HEK293T (cell line): Measurements from ENCODE around the gene TNS2.

Experiments
- CTCF ChIA-PET: fragments of 350-600 bp; formaldehyde crosslinking; extraction: SDS; loops from one replicate; lab custom pipeline; 2021; ENCODE audit warnings: antibody characterized with exemption, inconsistent platforms; lab: Yijun Ruan, JAX
- POLR2A ChIA-PET: fragments of 350-600 bp; formaldehyde crosslinking; extraction: SDS; loops from one replicate; lab custom pipeline; 2020; ENCODE audit warnings: antibody characterized with exemption, inconsistent platforms; lab: Yijun Ruan, JAX
- DNase-seq: peaks from one replicate; pipeline ENCODE4 v3.0.0; 2012; ENCODE audit warnings: mixed read lengths; ENCODE audit errors: extremely low spot score
- ARNT ChIP-seq: fragments of 450-650 bp; IDR thresholded peaks from 2 replicates; pipeline ENCODE4 v1.6.1; 2017; ENCODE audit warnings: mild to moderate bottlenecking
- BHLHE40 ChIP-seq: fragments of 450-650 bp; IDR thresholded peaks from 2 replicates; pipeline ENCODE4 v1.6.1; 2016; ENCODE audit warnings: mild to moderate bottlenecking, moderate library complexity, borderline replicate concordance
- CTBP1 ChIP-seq: fragments of 450-650 bp; IDR thresholded peaks from 2 replicates; pipeline ENCODE4 v1.6.1; 2016; ENCODE audit warnings: borderline replicate concordance
- ELF4 ChIP-seq: fragments of 450-650 bp; IDR thresholded peaks from 2 replicates; pipeline ENCODE4 v1.6.1; 2017; ENCODE audit warnings: antibody characterized with exemption
- FOXA1 ChIP-seq: fragments of 450-650 bp; IDR thresholded peaks from 2 replicates; pipeline ENCODE4 v1.6.1; 2016; ENCODE audit warnings: mild to moderate bottlenecking
- FOXK2 ChIP-seq: fragments of 450-650 bp; IDR thresholded peaks from 2 replicates; pipeline ENCODE4 v1.6.1; 2016; ENCODE audit warnings: mild to moderate bottlenecking
- FOXM1 ChIP-seq: fragments of 450-650 bp; IDR thresholded peaks from 2 replicates; pipeline ENCODE4 v1.6.1; 2017; ENCODE audit warnings: mild to moderate bottlenecking, borderline replicate concordance
- HDGF ChIP-seq: fragments of 450-650 bp; IDR thresholded peaks from 2 replicates; pipeline ENCODE4 v1.6.1; 2017; ENCODE audit warnings: antibody characterized with exemption, borderline replicate concordance
- L3MBTL2 ChIP-seq: fragments of 450-650 bp; conservative IDR thresholded peaks from 2 replicates; pipeline ENCODE4 v1.6.1; 2016; ENCODE audit warnings: mild to moderate bottlenecking
- LEF1 ChIP-seq: fragments of 450-650 bp; IDR thresholded peaks from 2 replicates; pipeline ENCODE4 v1.6.1; 2017; ENCODE audit warnings: mild to moderate bottlenecking, borderline replicate concordance
- NFRKB ChIP-seq: fragments of 450-650 bp; IDR thresholded peaks from 2 replicates; pipeline ENCODE4 v1.6.1; 2016; ENCODE audit warnings: mild to moderate bottlenecking, moderate library complexity
- SP1 ChIP-seq: fragments of 450-650 bp; IDR thresholded peaks from 2 replicates; pipeline ENCODE4 v1.6.1; 2017
- SUZ12 ChIP-seq: fragments of 450-650 bp; IDR thresholded peaks from 2 replicates; pipeline ENCODE4 v1.6.1; 2016; ENCODE audit warnings: mild to moderate bottlenecking
- TARDBP ChIP-seq: fragments of 450-650 bp; IDR thresholded peaks from 2 replicates; pipeline ENCODE4 v1.6.1; 2016
- ZNF384 ChIP-seq: fragments of 450-650 bp; IDR thresholded peaks from 2 replicates; pipeline ENCODE4 v1.6.1; 2016
- TF ChIP-seq, protein P1 (sequence below): fragments of 450-650 bp; IDR thresholded peaks from 2 replicates; pipeline ENCODE4 v1.6.1; 2016

Gene TNS2, protein sequence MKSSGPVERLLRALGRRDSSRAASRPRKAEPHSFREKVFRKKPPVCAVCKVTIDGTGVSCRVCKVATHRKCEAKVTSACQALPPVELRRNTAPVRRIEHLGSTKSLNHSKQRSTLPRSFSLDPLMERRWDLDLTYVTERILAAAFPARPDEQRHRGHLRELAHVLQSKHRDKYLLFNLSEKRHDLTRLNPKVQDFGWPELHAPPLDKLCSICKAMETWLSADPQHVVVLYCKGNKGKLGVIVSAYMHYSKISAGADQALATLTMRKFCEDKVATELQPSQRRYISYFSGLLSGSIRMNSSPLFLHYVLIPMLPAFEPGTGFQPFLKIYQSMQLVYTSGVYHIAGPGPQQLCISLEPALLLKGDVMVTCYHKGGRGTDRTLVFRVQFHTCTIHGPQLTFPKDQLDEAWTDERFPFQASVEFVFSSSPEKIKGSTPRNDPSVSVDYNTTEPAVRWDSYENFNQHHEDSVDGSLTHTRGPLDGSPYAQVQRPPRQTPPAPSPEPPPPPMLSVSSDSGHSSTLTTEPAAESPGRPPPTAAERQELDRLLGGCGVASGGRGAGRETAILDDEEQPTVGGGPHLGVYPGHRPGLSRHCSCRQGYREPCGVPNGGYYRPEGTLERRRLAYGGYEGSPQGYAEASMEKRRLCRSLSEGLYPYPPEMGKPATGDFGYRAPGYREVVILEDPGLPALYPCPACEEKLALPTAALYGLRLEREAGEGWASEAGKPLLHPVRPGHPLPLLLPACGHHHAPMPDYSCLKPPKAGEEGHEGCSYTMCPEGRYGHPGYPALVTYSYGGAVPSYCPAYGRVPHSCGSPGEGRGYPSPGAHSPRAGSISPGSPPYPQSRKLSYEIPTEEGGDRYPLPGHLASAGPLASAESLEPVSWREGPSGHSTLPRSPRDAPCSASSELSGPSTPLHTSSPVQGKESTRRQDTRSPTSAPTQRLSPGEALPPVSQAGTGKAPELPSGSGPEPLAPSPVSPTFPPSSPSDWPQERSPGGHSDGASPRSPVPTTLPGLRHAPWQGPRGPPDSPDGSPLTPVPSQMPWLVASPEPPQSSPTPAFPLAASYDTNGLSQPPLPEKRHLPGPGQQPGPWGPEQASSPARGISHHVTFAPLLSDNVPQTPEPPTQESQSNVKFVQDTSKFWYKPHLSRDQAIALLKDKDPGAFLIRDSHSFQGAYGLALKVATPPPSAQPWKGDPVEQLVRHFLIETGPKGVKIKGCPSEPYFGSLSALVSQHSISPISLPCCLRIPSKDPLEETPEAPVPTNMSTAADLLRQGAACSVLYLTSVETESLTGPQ (N-terminal part only)

DNA sequence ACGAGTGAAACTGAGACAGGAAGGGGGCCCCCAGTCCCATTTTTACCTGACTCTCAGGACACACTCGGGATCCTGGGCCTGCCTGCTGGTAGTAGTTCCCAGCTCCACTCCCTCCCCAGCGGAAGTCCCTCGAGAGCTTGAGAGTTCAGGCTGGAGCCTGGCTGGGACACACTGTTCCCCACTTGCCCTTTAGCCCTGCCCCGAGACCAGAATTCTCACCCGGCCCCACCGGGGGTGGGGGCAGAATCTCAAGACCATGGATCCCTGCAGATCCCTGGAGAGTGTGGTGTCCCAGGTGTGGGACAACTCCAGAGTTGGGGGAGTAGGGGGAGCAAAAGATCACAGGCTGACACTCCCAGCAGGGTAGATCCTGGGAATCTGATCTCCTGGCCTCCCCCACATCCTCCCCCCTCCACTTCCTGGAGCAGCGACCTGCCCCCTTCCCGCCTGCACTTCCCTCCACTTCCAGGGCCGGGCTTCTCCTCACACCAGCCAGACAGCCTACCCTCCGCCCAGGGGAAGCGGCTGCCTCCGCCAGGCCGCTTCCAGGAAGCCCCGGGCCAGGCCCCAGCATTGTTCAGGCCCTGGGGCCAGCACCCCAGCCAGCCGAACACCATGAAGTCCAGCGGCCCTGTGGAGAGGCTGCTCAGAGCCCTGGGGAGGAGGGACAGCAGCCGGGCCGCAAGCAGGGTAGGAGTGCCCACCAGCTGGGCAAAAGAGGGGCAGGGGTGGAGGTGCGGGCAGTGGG is at the start of gene TNS2:
Gene TNS2, plus strand, starts transcription at position 495 of the 748 bp plus-strand sequence. Its CDS starts 121 bp downstream, at position 616.
- ChIA-PET POLR2A (interaction anchor here (2.7 kb wide), 1 partner anchor 43 kb away, joined by 21 read pairs; the partner anchor contains the start of gene EIF4B), CTCF (no interaction called here)
- no peak for TF ChIP-seq LEF1
- no peak for TF ChIP-seq SP1
- no peak for TF ChIP-seq ARNT
- no peak for TF ChIP-seq BHLHE40
- no peak for TF ChIP-seq NFRKB
- TF ChIP-seq TARDBP, result no peak
- TF ChIP-seq FOXA1, result no peak
- TF ChIP-seq HDGF, result no peak
- no peak for TF ChIP-seq CTBP1
- TF ChIP-seq, protein P1, sequence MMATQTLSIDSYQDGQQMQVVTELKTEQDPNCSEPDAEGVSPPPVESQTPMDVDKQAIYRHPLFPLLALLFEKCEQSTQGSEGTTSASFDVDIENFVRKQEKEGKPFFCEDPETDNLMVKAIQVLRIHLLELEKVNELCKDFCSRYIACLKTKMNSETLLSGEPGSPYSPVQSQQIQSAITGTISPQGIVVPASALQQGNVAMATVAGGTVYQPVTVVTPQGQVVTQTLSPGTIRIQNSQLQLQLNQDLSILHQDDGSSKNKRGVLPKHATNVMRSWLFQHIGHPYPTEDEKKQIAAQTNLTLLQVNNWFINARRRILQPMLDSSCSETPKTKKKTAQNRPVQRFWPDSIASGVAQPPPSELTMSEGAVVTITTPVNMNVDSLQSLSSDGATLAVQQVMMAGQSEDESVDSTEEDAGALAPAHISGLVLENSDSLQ, result no peak
- no peak for TF ChIP-seq FOXM1
- TF ChIP-seq ZNF384, result no peak
- TF ChIP-seq L3MBTL2, result no peak
- TF ChIP-seq SUZ12, result no peak
- TF ChIP-seq FOXK2, result no peak
- TF ChIP-seq ELF4, result no peak
- no peak for DNase-seq

DNA sequence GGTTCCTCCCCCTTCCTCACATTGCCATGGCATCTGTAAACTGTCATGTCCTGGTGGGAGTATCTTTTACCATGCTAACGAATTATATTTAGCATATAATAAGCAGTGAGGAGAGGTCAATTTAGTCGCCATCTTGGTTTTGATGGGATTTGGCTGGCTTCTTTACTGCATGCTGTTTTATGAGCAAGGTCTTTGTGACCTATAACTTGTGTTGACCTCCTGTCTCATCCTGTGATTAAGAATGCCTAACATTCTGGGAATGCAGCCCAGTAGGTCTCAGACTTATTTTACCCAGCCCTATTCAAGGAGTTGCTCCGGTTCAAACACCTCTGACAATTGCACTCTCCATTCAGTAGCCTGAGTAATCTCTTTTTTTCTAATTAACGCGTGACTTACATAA is 45.7 kb upstream of the TNS2 start:
- CTCF ChIA-PET, result no interaction called here
- no peak for DNase-seq
- TF ChIP-seq TARDBP (no peak), SP1 (no peak), SUZ12 (no peak), BHLHE40 (no peak), ZNF384 (no peak)
- POLR2A ChIA-PET, result no interaction called here

DNA sequence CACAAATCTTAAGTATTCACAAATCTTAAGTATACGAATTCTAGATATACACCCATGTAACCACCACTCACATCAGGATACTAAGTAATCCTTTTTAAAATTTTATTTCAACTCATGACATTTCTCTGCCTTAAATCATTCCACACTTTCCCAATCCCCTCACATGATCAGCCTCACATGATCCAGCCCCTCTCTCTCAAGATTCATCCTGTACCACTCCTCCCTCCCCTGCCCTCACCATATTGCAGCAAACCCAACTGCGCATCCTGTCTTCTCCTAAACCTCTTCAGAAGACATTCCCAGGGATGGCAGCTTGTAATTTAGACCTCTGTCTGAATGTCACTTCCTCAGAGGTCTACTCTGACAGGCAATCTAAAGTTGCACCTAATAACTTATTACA is 45.3 kb upstream of the TNS2 start:
- POLR2A ChIA-PET, result no interaction called here
- CTCF ChIA-PET, result interaction anchor here (0.8 kb wide), 1 partner anchor 24 kb away, joined by 3 read pairs; no protein-coding TSS in a partner anchor
- DNase-seq, result no peak
- TF ChIP-seq TARDBP (no peak), ELF4 (no peak), NFRKB (no peak), BHLHE40 (no peak)
- TF ChIP-seq, protein P1, result peak; percentile 50

DNA sequence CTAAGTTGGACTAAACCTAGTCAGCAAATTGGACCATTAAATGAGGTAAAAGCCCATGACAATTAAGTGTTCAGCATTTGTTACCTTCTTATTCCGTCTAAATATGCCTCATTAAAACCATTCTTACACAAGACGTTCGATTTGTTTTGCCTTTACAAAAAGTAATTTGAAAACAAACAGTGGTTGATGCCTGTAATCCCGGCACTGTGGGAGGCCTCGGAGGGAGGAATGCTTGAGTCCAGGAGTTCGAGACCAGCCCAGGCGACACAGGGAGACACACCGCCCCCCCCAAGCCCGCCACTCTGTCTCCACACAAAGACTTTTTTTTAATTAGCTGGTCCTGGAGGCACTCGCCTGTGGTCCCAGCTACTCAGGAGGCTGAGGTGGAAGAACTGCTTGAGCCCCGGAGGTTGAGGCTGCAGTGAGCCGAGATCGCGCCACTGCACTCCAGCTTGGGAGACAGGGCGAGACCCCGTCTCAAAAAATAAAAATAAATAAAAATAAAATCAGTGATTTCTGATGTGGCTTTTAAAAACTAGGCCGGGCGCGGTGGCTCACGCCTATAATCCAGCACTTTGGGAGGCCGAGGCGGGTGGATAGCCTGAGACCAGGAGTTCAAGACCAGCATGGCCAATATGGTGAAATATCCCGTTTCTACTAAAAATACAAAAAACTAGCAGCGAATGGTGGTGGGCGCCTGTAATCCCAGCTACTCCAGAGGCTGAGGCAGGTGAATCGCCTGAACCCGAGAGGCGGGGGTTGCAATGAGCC is 44.5 kb upstream of the TNS2 start:
- TF ChIP-seq ZNF384 (no peak), L3MBTL2 (no peak), CTBP1 (no peak), HDGF (no peak), FOXM1 (no peak)
- TF ChIP-seq, protein P1, result no peak
- ChIA-PET POLR2A (interaction anchor here (0.6 to 3.0 kb wide), 32 partner anchors 8 to 823 kb away, joined by 3 to 21 read pairs (median 5); partner anchors contain the start of genes AAAS, CSAD, KRT8 and SPRYD3), CTCF (interaction anchor here (0.8 to 1.2 kb wide), 3 partner anchors 25 to 121 kb away, joined by 3 to 6 read pairs (median 5); no protein-coding TSS in a partner anchor)
- DNase-seq, result no peak
